Kidney epithelial cell (primary cell): ENCODE results near the gene NOL7. TPM values are rescaled to one million over a fixed set of nuclear protein-coding genes. Genes with fewer than 3 reads are reported as not detected.

Source experiments
- DNase-seq: peaks from one replicate; pipeline ENCODE4 v3.0.0-alpha.2; 2010; ENCODE audit warnings: low read depth
- H3K27me3 ChIP-seq: 2 replicates; pipeline ENCODE4 v1.6.0; 2011; ENCODE audit warnings: low read length; ENCODE audit not compliant: control insufficient read depth, insufficient read depth
- H3K36me3 ChIP-seq: 2 replicates; pipeline ENCODE4 v1.5.1; 2011; ENCODE audit warnings: low read length; ENCODE audit not compliant: control insufficient read depth, insufficient read depth
- H3K4me3 ChIP-seq: 2 replicates; pipeline ENCODE4 v1.5.1; 2011; ENCODE audit warnings: low read depth, mild to moderate bottlenecking, control low read depth, low read length
- total RNA-seq: library from RNA; depleted of rRNA; stranded (reverse); fragments of >200 nt; gene quantifications from 2 replicates; pipeline ENCODE4 v1.2.3, GENCODE V29; 2015
- TF ChIP-seq, protein P1 (sequence below): IDR thresholded peaks from 2 replicates; pipeline ENCODE4 v1.5.1; 2011; ENCODE audit warnings: mild to moderate bottlenecking, moderate library complexity, low read length, control low read depth, inconsistent platforms; ENCODE audit not compliant: insufficient read depth, poor library complexity, severe bottlenecking

The NOL7 gene
- total RNA-seq, 1 donor from 2014 or later, result 178 TPM

DNA sequence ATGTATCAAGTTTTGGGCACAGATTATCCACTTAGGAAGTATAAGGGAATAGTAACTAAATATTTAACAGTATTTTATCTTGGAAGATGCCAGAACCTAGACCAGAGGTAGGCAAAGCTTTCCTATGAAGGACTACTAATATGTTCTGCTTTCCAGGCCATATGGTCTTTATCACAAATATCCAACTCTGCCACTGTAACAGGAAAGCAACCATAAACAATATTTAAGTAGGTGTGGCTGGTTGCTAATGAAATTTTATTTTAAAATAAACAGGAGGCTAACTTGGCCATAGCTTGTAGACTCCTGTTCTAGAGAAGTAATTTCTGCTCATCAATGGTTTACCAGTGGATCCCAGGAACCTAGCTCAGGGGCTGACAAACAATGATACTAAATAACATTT is 39.4 kb downstream of the NOL7 start:
- DNase-seq, result no peak
- no peak overlapping the region for H3K4me3 ChIP-seq
- H3K36me3 ChIP-seq, result no peaks in the 10 kb centered on the region
- no peaks in the 10 kb centered on the region for H3K27me3 ChIP-seq
- TF ChIP-seq, protein P1, sequence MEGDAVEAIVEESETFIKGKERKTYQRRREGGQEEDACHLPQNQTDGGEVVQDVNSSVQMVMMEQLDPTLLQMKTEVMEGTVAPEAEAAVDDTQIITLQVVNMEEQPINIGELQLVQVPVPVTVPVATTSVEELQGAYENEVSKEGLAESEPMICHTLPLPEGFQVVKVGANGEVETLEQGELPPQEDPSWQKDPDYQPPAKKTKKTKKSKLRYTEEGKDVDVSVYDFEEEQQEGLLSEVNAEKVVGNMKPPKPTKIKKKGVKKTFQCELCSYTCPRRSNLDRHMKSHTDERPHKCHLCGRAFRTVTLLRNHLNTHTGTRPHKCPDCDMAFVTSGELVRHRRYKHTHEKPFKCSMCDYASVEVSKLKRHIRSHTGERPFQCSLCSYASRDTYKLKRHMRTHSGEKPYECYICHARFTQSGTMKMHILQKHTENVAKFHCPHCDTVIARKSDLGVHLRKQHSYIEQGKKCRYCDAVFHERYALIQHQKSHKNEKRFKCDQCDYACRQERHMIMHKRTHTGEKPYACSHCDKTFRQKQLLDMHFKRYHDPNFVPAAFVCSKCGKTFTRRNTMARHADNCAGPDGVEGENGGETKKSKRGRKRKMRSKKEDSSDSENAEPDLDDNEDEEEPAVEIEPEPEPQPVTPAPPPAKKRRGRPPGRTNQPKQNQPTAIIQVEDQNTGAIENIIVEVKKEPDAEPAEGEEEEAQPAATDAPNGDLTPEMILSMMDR, result no peak

DNA sequence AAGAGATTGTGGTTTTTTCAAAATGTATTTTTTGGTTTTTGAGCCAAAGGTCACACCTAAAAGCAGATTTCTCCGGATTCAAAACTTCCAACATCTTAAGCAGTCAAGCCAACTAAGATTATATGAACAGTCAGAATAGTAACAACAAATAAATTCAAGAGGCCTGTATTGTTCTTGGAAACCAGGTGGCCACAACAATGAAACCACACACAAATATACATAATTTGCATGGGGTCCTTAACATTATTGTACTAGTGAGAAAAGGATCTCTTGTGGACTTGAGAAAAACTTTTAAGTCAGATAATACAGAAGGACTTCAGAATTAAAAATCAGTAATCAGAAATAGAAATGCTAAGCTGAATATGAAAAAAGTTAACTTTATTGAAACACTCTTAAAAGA is 40.6 kb downstream of the NOL7 start:
- Histone ChIP-seq H3K4me3 (no peak overlapping the region), H3K36me3 (no peaks in the 10 kb centered on the region), H3K27me3 (no peaks in the 10 kb centered on the region)
- DNase-seq, result no peak
- TF ChIP-seq, protein P1, result no peak

DNA sequence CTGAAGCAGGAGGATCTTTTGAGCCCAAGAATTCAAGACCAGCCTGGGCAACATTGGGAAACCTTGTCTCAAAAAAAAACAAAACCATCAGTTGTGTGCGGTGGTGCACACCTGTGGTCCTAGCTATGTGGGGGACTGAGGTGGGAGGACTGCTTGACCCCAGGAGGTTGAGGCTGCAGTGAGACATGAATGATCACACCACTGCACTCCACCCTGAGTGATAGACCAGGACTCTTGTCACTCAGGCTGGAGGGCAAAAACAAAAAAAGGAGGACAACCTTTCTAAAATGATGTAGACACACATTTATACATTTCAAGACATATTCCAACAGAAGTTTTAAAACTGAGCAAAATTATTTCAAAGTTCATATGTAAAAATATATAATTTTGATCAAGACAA is 45.1 kb downstream of the NOL7 start:
- H3K36me3 ChIP-seq, result no peaks in the 10 kb centered on the region
- DNase-seq, result no peak
- H3K4me3 ChIP-seq, result no peak overlapping the region
- TF ChIP-seq, protein P1, result no peak
- no peaks in the 10 kb centered on the region for H3K27me3 ChIP-seq

DNA sequence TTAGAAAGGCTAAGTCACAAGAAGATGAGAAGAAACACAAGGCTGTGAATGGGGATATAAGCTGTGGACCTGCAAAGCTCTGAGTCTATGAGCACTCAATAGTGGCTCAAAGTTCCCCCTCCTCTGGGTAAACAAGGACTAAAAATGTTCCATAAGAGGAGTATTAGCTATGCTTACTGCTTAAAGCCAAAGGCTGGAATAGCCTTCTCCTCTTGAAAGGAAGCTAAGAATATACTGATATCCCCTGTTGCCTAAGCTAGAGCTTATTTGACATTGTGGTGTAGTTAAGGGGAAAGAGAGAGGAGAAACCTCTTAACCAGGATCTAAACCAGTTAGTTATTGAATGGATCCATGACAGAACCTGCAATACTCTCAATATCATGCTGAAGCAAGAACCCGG is 45.8 kb downstream of the NOL7 start:
- Histone ChIP-seq H3K27me3 (no peaks in the 10 kb centered on the region), H3K4me3 (no peak overlapping the region), H3K36me3 (no peaks in the 10 kb centered on the region)
- DNase-seq, result no peak
- TF ChIP-seq, protein P1, result no peak

DNA sequence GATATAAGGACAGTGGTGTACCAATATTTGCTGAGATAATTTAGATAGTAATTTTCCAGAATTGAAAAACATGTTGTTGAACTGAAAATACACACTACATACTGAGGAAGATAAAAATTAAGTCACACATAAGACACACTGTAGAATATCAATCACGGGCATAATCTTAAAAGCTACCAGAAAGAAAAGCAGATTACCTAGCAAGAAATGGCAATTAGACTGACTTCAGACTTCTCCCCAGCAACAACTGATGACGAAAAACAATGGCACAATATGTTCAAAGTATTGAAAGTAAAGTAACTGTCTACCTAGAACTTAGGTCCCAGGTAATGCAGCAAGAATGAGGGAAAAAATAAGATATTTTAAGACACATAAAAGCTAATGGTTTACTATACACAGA is 46.5 kb downstream of the NOL7 start:
- H3K27me3 ChIP-seq, result no peaks in the 10 kb centered on the region
- H3K4me3 ChIP-seq, result no peak overlapping the region
- TF ChIP-seq, protein P1, result no peak
- DNase-seq, result no peak
- H3K36me3 ChIP-seq, result no peaks in the 10 kb centered on the region

DNA sequence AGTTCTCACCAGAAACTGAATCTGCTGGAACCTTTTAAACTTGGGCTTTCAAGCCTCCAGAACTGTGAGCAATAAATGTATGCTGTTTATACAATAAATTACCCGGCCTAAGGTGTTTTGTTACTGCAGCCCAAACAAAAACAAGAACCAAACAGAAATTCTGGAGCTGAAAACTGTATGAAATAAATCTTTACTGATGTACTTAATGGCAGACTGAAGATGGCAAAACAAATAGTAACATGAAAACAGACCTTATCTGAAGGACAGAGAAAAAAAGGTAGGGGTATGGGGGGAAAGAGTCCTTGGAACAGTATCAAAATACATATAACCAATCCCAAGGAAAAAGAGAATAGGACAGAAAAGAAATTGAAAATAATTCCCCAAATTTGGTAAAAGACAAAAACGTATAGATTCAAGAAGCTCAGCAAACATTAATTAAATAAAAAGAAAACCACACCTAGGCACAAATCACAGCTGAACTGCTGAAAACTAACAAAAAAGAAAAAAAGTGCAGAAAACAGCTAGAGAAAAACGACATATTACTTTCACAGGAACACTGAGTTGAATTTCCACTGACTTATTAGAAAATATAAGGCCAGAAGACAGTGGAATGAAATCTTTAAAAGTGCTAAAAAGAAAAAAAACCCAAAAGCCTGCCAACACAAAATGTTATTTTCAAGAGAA is 47.7 kb downstream of the NOL7 start:
- Histone ChIP-seq H3K4me3 (no peak overlapping the region), H3K27me3 (no peaks in the 10 kb centered on the region), H3K36me3 (no peaks in the 10 kb centered on the region)
- DNase-seq, result no peak
- TF ChIP-seq, protein P1, result no peak
